Measurements from ENCODE around the gene ATP5ME.

Gene ATP5ME

DNA sequence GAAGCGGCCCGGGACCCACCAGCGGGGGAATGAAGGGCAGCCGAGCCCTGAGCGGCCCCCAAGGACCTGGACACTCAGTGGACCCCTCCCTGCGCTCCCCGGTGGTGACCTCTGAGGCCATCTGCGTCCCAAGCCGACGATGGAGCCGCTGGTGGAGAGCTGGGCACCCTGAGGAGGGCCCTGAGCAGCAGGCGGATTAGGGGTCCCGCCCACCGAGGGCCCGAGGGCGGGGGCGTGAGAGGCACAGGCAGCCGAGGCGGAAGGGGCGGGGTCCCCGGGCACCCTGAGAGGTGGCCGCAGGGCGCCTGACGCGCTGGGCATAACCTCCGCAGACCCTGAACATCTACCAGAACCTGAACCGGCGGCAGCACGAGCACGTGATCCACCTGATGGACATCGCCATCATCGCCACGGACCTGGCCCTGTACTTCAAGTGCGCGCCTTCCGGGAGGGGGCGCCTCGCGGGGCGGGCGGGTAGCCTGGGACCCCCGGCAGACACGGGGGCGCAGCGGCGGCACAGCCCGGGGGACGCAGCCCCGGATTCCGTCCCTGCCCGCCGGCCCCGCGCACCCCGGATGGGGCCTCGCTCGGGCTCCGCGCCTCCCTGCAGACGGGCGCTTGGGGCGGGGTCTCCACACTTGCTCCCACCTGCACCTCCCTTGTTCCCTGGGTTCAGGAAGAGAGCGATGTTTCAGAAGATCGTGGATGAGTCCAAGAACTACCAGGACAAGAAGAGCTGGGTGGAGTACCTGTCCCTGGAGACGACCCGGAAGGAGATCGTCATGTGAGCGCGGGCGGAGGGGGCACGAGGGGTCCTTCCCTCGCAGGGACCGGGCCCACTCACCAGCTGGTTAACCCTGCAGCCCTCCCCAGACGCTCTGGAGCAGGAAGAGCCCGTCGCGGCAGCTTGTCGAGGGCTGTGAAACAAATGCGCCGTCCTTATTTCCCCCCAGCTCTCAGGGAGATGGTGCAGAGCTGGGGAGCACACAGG is 10.3 kb downstream of the ATP5ME start:
- peak; percentile 14 for TF ChIP-seq CTCF (conservative IDR thresholded peaks at IDR 0.05; ENCODE audit: low read depth, low read length)
- no peak for DNase-seq (ENCODE audit: low read depth)
- peak overlapping the region; percentile 72 for H3K4me3 ChIP-seq (ENCODE audit: low read length)

DNA sequence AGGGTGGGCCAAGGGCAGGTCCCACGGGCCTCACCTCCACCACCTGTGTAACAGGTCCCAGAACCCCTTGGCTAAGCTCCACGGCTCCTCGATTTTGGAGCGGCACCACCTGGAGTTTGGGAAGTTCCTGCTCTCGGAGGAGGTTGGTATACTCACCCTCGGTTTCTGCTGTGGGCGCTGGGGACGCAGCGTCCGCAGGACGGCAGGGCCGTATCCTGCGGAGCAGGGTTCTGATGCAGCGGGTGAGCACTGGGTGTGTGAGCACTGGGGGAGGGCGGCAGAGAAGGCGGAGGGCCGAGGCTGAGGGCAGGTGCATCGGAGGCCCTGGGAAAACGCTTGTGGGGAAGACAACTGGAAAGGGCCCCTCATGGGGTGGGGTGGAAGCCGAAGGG is 11.0 kb downstream of the ATP5ME start:
- peak overlapping the region; percentile 72 for H3K4me3 ChIP-seq (ENCODE audit: low read length)
- no peak for DNase-seq (ENCODE audit: low read depth)
- TF ChIP-seq CTCF (conservative IDR thresholded peaks at IDR 0.05; ENCODE audit: low read depth, low read length): no peak

DNA sequence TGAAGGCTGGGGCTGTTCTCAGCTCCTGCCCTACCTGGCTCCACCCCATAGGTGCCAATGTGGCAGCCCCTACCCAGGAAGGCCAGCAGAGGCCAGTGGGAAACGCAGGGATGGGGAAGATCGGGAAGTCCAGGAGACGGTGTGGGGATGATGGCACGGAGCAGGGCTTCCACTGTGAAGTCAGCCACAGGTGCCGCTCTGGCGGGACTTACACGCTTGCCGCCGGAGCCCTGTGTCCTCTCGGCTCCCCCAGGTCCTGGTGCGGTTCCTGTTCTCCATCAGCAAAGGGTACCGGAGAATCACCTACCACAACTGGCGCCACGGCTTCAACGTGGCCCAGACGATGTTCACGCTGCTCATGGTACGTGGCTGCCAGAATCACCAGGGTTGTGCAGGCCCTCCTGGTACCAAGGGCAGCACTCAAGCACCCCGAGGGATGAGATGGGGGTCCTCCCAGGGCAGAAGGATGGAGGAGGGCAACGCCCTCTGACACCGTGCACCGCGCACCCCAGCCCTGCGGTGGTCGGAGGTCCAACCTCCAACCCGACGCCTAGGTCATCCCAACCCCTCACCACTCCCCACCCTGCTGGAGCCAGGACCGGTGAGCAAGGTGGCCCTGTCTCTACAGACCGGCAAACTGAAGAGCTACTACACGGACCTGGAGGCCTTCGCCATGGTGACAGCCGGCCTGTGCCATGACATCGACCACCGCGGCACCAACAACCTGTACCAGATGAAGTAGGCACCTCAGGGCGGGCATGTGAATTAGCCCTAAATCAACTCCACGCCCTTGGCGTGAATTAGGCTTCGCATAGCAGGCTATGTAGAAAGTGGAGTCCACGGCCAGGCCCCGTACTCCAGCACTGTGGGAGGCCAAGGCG is 12.0 kb downstream of the ATP5ME start:
- no peak overlapping the region for H3K4me3 ChIP-seq (ENCODE audit: low read length)
- no peak for TF ChIP-seq CTCF (conservative IDR thresholded peaks at IDR 0.05; ENCODE audit: low read depth, low read length)
- DNase-seq (ENCODE audit: low read depth): no peak

DNA sequence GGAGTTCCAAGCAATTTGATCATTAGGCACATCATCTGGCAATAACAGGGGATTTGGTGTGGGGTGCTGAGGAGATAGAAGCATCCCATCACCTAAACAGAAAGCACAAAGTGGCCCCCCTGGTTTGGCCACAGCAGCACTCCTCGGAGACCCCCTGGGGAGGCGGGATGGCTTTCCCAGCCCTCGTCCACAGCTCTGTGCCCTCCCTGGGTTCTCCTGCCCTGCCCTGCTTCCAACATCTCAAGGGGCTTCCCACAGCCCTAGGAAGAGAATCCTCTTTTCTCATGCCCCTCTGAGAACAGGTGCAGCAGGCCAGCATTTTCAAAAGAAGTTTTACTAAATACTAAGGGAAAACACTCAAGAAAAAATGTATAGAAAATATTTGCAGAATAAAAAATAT is 12.8 kb downstream of the ATP5ME start:
- no peak for DNase-seq (ENCODE audit: low read depth)
- no peak overlapping the region for H3K4me3 ChIP-seq (ENCODE audit: low read length)
- no peak for TF ChIP-seq CTCF (conservative IDR thresholded peaks at IDR 0.05; ENCODE audit: low read depth, low read length)

- no peak for TF ChIP-seq CTCF (conservative IDR thresholded peaks at IDR 0.05; ENCODE audit: low read depth, low read length)
- DNase-seq (ENCODE audit: low read depth): no peak
- no peak overlapping the region for H3K4me3 ChIP-seq (ENCODE audit: low read length)
These were observed 13.7 kb downstream of the ATP5ME start for GRCh38 chr4:660401-660800.

DNA sequence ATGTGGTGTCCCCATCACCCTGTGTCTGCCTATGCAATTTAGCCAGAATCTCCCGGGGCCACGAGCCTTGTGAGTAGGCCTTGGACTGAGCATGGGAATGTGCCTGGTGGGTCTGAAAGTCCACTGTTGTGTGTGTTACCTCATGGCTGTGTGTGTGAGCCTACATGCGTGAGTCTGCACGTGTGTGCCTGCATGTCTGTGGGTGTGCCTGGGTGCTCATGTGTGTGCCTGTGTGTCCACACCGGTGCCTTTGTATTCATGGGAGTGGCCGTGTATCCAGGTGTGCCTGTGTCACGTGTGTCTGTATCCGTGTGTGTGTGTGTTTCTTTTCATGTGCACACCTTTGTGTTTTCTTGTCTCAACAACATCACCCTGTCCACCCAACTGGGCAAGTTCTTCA is 14.2 kb downstream of the ATP5ME start:
- H3K4me3 ChIP-seq (ENCODE audit: low read length): no peak overlapping the region
- no peak for TF ChIP-seq CTCF (conservative IDR thresholded peaks at IDR 0.05; ENCODE audit: low read depth, low read length)
- DNase-seq (ENCODE audit: low read depth): no peak
